Breast epithelium (tissue), 4 donors: ENCODE data around the gene ZNRF3. TPM values are rescaled to one million over a fixed set of nuclear protein-coding genes. Genes with fewer than 3 reads are reported as not detected.

Experiments used
- DNase-seq, 2 donors: peaks; one replicate each; pipeline ENCODE4 v3.0.0-alpha.2; 2019; ENCODE audit warnings: low spot score in 2 of 2
- H3K27ac ChIP-seq, 2 donors: fragments of 200-600 bp; sonication (generic) in 1 of 2; one replicate each; pipeline ENCODE4 v1.5.1; 2016 to 2019; ENCODE audit warnings: mild to moderate bottlenecking in 1 of 2
- H3K27me3 ChIP-seq, 2 donors: fragments of 200-600 bp; sonication (generic) in 1 of 2; one replicate each; pipeline versions ENCODE4 v1.5.1 to v1.6.0; 2017 to 2019; ENCODE audit warnings: control low read depth in 1 of 2, mild to moderate bottlenecking in 1 of 2
- H3K36me3 ChIP-seq: fragments of 200-600 bp; one replicate; pipeline ENCODE4 v1.5.1; 2019
- H3K4me1 ChIP-seq, 2 donors: fragments of 200-600 bp; sonication (generic); one replicate each; pipeline ENCODE4 v1.5.1; 2016 to 2019; ENCODE audit warnings: control low read depth in 1 of 2
- H3K4me3 ChIP-seq, 3 donors: fragments of 200-600 bp; sonication (generic); 1 replicate in 2 of 3; 2 replicates in 1 of 3; pipeline ENCODE4 v1.5.1; 2016 to 2019; ENCODE audit warnings: mild to moderate bottlenecking in 3 of 3, moderate library complexity in 2 of 3
- H3K9me3 ChIP-seq, 2 donors: fragments of 200-600 bp; sonication (generic) in 1 of 2; one replicate each; pipeline ENCODE4 v1.5.1; 2016 to 2019; ENCODE audit warnings: control low read depth in 1 of 2
- CTCF ChIP-seq, 3 donors: fragments of 450-650 bp; IDR thresholded peaks; one replicate each; pipeline ENCODE4 v1.5.1; 2016 to 2017; ENCODE audit warnings: antibody characterized with exemption in 3 of 3, mild to moderate bottlenecking in 3 of 3, moderate library complexity in 3 of 3
- POLR2A ChIP-seq: fragments of 450-650 bp; IDR thresholded peaks from one replicate; pipeline ENCODE4 v1.6.1; 2016; ENCODE audit warnings: antibody characterized with exemption, mild to moderate bottlenecking, moderate library complexity
- POLR2AphosphoS5 ChIP-seq, 3 donors: sonication (generic); formaldehyde crosslinking; IDR thresholded peaks; one replicate each; pipeline ENCODE4 v1.6.1; 2017; ENCODE audit warnings: antibody characterized with exemption in 3 of 3
- intact Hi-C: fragments of 100-400 bp; cut with DNase I; formaldehyde crosslinking; loops from one replicate; pipeline ENCODE4 v1.15.1; 2023; ENCODE audit warnings: low total_unique reads
- total RNA-seq, 3 donors: library from RNA; depleted of rRNA; stranded (reverse); fragments of >200 nt; gene quantifications; one replicate each; pipeline ENCODE4 v1.1.0, GENCODE V29; 2016

ZNRF3 gene
- total RNA-seq, 3 donors from 2014 or later, result 6.9 to 7.9 (median 6.9) TPM

- intact Hi-C loops, result no loop called here
- DNase-seq, result no peak
- Histone ChIP-seq H3K27me3 (no peaks in the 10 kb centered on the region), H3K4me1 (no peaks in the 10 kb centered on the region), H3K4me3 (no peak overlapping the region), H3K27ac (no peak overlapping the region), H3K9me3 (no peaks in the 10 kb centered on the region), H3K36me3 (no peaks in the 10 kb centered on the region)
- TF ChIP-seq POLR2A (no peak), POLR2AphosphoS5 (IDR thresholded peaks at IDR 0.05) (no peak), CTCF (IDR thresholded peaks at IDR 0.05) (no peak)
These were observed 214.9 kb downstream of the ZNRF3 start for GRCh38 chr22:29098296-29098695.

- no peak overlapping the region for H3K27ac ChIP-seq
- DNase-seq, result no peak
- H3K36me3 ChIP-seq, result no peaks in the 10 kb centered on the region
- no peaks in the 10 kb centered on the region for H3K27me3 ChIP-seq
- no peaks in the 10 kb centered on the region for H3K4me1 ChIP-seq
- TF ChIP-seq POLR2AphosphoS5 (IDR thresholded peaks at IDR 0.05) (no peak), POLR2A (no peak), CTCF (IDR thresholded peaks at IDR 0.05) (no peak)
- no peaks in the 10 kb centered on the region for H3K9me3 ChIP-seq
- no peak overlapping the region for H3K4me3 ChIP-seq
- intact Hi-C loops, result no loop called here
These were observed 218.9 kb downstream of the ZNRF3 start for GRCh38 chr22:29102300-29102699.

GRCh38 chr22:29103121-29103520, 219.7 kb downstream of the ZNRF3 start:
- no peak for TF ChIP-seq POLR2A
- no peak for TF ChIP-seq CTCF (IDR thresholded peaks at IDR 0.05)
- no peak for TF ChIP-seq POLR2AphosphoS5 (IDR thresholded peaks at IDR 0.05)
- Histone ChIP-seq H3K4me3 (no peak overlapping the region), H3K27me3 (no peaks in the 10 kb centered on the region), H3K36me3 (no peaks in the 10 kb centered on the region), H3K4me1 (no peaks in the 10 kb centered on the region), H3K9me3 (no peaks in the 10 kb centered on the region), H3K27ac (no peak overlapping the region)
- intact Hi-C loops, result no loop called here
- no peak for DNase-seq

GRCh38 chr22:29105468-29105867, 222.1 kb downstream of the ZNRF3 start:
- Histone ChIP-seq H3K4me1 (no peaks in the 10 kb centered on the region), H3K9me3 (no peaks in the 10 kb centered on the region), H3K27me3 (no peaks in the 10 kb centered on the region), H3K36me3 (no peaks in the 10 kb centered on the region), H3K4me3 (no peak overlapping the region), H3K27ac (no peak overlapping the region)
- TF ChIP-seq CTCF (IDR thresholded peaks at IDR 0.05), result no peak
- no peak for TF ChIP-seq POLR2AphosphoS5 (IDR thresholded peaks at IDR 0.05)
- TF ChIP-seq POLR2A, result no peak
- intact Hi-C loops, result no loop called here
- no peak for DNase-seq

- Histone ChIP-seq H3K4me3 (no peak overlapping the region), H3K36me3 (no peaks in the 10 kb centered on the region), H3K4me1 (no peaks in the 10 kb centered on the region), H3K27me3 (no peaks in the 10 kb centered on the region), H3K27ac (no peak overlapping the region), H3K9me3 (no peaks in the 10 kb centered on the region)
- intact Hi-C loops, result no loop called here
- TF ChIP-seq POLR2AphosphoS5 (IDR thresholded peaks at IDR 0.05) (no peak), CTCF (IDR thresholded peaks at IDR 0.05) (no peak), POLR2A (no peak)
- no peak for DNase-seq
These were observed 223.5 kb downstream of the ZNRF3 start for GRCh38 chr22:29106839-29107238.

Other genes starting within 250 kb of the ZNRF3 start
- gene TTC28, start 203.7 kb upstream of the ZNRF3 start, total RNA-seq, result 10 to 100 TPM; 33.5 to 43.3 (median 40.2) TPM
- gene CHEK2, start 141.8 kb upstream of the ZNRF3 start, total RNA-seq, result 10 to 100 TPM in 1 of 3 donors, 1 to 10 TPM in 2; 3.8 to 13.2 (median 6.2) TPM
- gene HSCB, start 141.5 kb upstream of the ZNRF3 start, total RNA-seq, result 10 to 100 TPM; 25.3 to 49.3 (median 32.4) TPM
- 10 to 100 TPM; 19.5 to 33.5 (median 23.9) TPM for gene CCDC117, start 110.9 kb upstream of the ZNRF3 start, total RNA-seq
- gene XBP1, start 83.0 kb upstream of the ZNRF3 start, total RNA-seq, result 1,000 to 10,000 TPM in 2 of 3 donors, 100 to 1,000 TPM in 1; 156 to 1,772 (median 1,383) TPM
- gene C22orf31, start 178.3 kb downstream of the ZNRF3 start, total RNA-seq, result under 1 TPM in 1 of 3 donors, not detected in 2; 0.73 TPM
- 10 to 100 TPM in 2 of 3 donors, 1 to 10 TPM in 1; 9.5 to 13.6 (median 13.5) TPM for gene KREMEN1, start 189.5 kb downstream of the ZNRF3 start, total RNA-seq